Suprapubic skin (tissue), 4 donors: ENCODE measurements around the gene SATL1. TPM values are rescaled to one million over a fixed set of nuclear protein-coding genes. Genes with fewer than 3 reads are reported as not detected.

ENCODE experiments used
- DNase-seq, 2 donors: peaks; one replicate each; pipeline ENCODE4 v3.0.0-alpha.2; 2019; ENCODE audit warnings: low spot score in 2 of 2
- H3K27ac ChIP-seq: fragments of 200-600 bp; sonication (generic); one replicate; pipeline ENCODE4 v1.5.1; 2019
- H3K27me3 ChIP-seq: fragments of 200-600 bp; sonication (generic); one replicate; pipeline ENCODE4 v1.5.1; 2019
- H3K36me3 ChIP-seq: fragments of 200-600 bp; sonication (generic); one replicate; pipeline ENCODE4 v1.5.1; 2019
- H3K4me1 ChIP-seq: fragments of 200-600 bp; sonication (generic); one replicate; pipeline ENCODE4 v1.5.1; 2019
- H3K4me3 ChIP-seq: fragments of 200-600 bp; sonication (generic); one replicate; pipeline ENCODE4 v1.5.1; 2019; ENCODE audit warnings: mild to moderate bottlenecking
- H3K9me3 ChIP-seq: fragments of 200-600 bp; sonication (generic); one replicate; pipeline ENCODE4 v1.5.1; 2019
- CTCF ChIP-seq, 2 donors: fragments of 200-600 bp in 1 of 2; fragments of 450-650 bp in 1 of 2; sonication (generic) in 1 of 2; IDR thresholded peaks; one replicate each; pipeline ENCODE4 v1.5.1; 2016 to 2019; ENCODE audit warnings: antibody characterized with exemption in 2 of 2, mild to moderate bottlenecking in 1 of 2, moderate library complexity in 1 of 2
- EP300 ChIP-seq: sonication (generic); formaldehyde crosslinking; IDR thresholded peaks from one replicate; pipeline ENCODE4 v1.6.1; 2017; ENCODE audit warnings: antibody characterized with exemption
- POLR2A ChIP-seq, 2 donors: fragments of 450-650 bp; IDR thresholded peaks; one replicate each; pipeline ENCODE4 v1.6.1; 2017; ENCODE audit warnings: antibody characterized with exemption in 2 of 2, mild to moderate bottlenecking in 2 of 2, moderate library complexity in 2 of 2
- POLR2AphosphoS5 ChIP-seq, 3 donors: sonication (generic); formaldehyde crosslinking; IDR thresholded peaks; one replicate each; pipeline ENCODE4 v1.6.1; 2017; ENCODE audit warnings: antibody characterized with exemption in 3 of 3
- WGBS: methylation state at CpG from one replicate; pipeline ENCODE4 v1.1.5; 2018; 5-methylcytosine and 5-hydroxymethylcytosine counted together
- total RNA-seq, 4 donors: library from RNA; depleted of rRNA; stranded (reverse); fragments of >200 nt; gene quantifications; one replicate each; pipeline ENCODE4 v1.1.0, GENCODE V29; 2016

The SATL1 gene
- total RNA-seq, 4 donors from 2014 or later: 0.16 to 0.45 TPM; not detected in 2

- no peaks in the 10 kb centered on the region for H3K36me3 ChIP-seq
- H3K27ac ChIP-seq: no peak overlapping the region
- H3K9me3 ChIP-seq: no peaks in the 10 kb centered on the region
- DNase-seq: no peak
- H3K27me3 ChIP-seq: no peaks in the 10 kb centered on the region
- no peak overlapping the region for H3K4me3 ChIP-seq
- no peaks in the 10 kb centered on the region for H3K4me1 ChIP-seq
- 56% methylated on average over 2 of the region's 2 CpGs for WGBS
- TF ChIP-seq CTCF (IDR thresholded peaks at IDR 0.05): no peak
- TF ChIP-seq POLR2AphosphoS5 (IDR thresholded peaks at IDR 0.05): no peak
Observed at GRCh38 chrX:85223359-85223758, 20.2 kb downstream of the SATL1 start.

- H3K4me1 ChIP-seq: no peaks in the 10 kb centered on the region
- no peaks in the 10 kb centered on the region for H3K27me3 ChIP-seq
- H3K36me3 ChIP-seq: no peaks in the 10 kb centered on the region
- WGBS: 38% methylated on average over 1 of the region's 1 CpG
- H3K27ac ChIP-seq: no peak overlapping the region
- no peaks in the 10 kb centered on the region for H3K9me3 ChIP-seq
- TF ChIP-seq POLR2A (IDR thresholded peaks at IDR 0.05) (no peak), POLR2AphosphoS5 (IDR thresholded peaks at IDR 0.05) (no peak), CTCF (IDR thresholded peaks at IDR 0.05) (no peak), EP300 (no peak)
- no peak for DNase-seq
- no peak overlapping the region for H3K4me3 ChIP-seq
Observed at GRCh38 chrX:85221361-85221760, 22.2 kb downstream of the SATL1 start.

GRCh38 chrX:85215946-85216345 is 27.6 kb downstream of the SATL1 start:
- Histone ChIP-seq H3K4me1 (no peaks in the 10 kb centered on the region), H3K27me3 (no peaks in the 10 kb centered on the region), H3K36me3 (no peaks in the 10 kb centered on the region), H3K4me3 (no peak overlapping the region), H3K27ac (no peak overlapping the region), H3K9me3 (no peaks in the 10 kb centered on the region)
- 71% methylated on average over 1 of the region's 1 CpG for WGBS
- no peak for DNase-seq
- no peak for TF ChIP-seq CTCF (IDR thresholded peaks at IDR 0.05)
- TF ChIP-seq EP300: no peak
- no peak for TF ChIP-seq POLR2AphosphoS5 (IDR thresholded peaks at IDR 0.05)
- no peak for TF ChIP-seq POLR2A (IDR thresholded peaks at IDR 0.05)

- DNase-seq: no peak
- no peak overlapping the region for H3K27ac ChIP-seq
- no peaks in the 10 kb centered on the region for H3K9me3 ChIP-seq
- no peaks in the 10 kb centered on the region for H3K27me3 ChIP-seq
- H3K4me1 ChIP-seq: no peaks in the 10 kb centered on the region
- H3K36me3 ChIP-seq: no peaks in the 10 kb centered on the region
- TF ChIP-seq EP300: no peak
- TF ChIP-seq POLR2A (IDR thresholded peaks at IDR 0.05): no peak
- TF ChIP-seq CTCF (IDR thresholded peaks at IDR 0.05): no peak
- no peak for TF ChIP-seq POLR2AphosphoS5 (IDR thresholded peaks at IDR 0.05)
- H3K4me3 ChIP-seq: no peak overlapping the region
- 75% methylated on average over 3 of the region's 3 CpGs for WGBS
Observed at GRCh38 chrX:85213792-85214530, 29.6 kb downstream of the SATL1 start.

GRCh38 chrX:85203461-85203970 is 40.1 kb downstream of the SATL1 start:
- Histone ChIP-seq H3K27me3 (no peaks in the 10 kb centered on the region), H3K4me3 (no peak overlapping the region), H3K36me3 (no peaks in the 10 kb centered on the region), H3K4me1 (no peaks in the 10 kb centered on the region), H3K27ac (no peak overlapping the region), H3K9me3 (no peaks in the 10 kb centered on the region)
- DNase-seq: no peak
- WGBS: 80% methylated on average over 3 of the region's 8 CpGs
- TF ChIP-seq POLR2AphosphoS5 (IDR thresholded peaks at IDR 0.05) (no peak), CTCF (IDR thresholded peaks at IDR 0.05) (no peak), POLR2A (IDR thresholded peaks at IDR 0.05) (no peak), EP300 (no peak)
